GM13976 (cell line): ENCODE results near the gene ATP13A4.

Experiments
- DNase-seq: peaks from one replicate; pipeline ENCODE4 v3.0.0; 2012; ENCODE audit warnings: low spot score
- CTCF ChIP-seq: IDR thresholded peaks from 2 replicates; pipeline ENCODE4 v1.5.1; 2012; ENCODE audit warnings: borderline replicate concordance, mild to moderate bottlenecking; ENCODE audit not compliant: insufficient read depth; ENCODE audit errors: extremely low read depth, missing control alignments, control extremely low read depth
- in situ Hi-C: fragments of 300-500 bp; cut with MboI; formaldehyde crosslinking; loops from one replicate; pipeline ENCODE4 v1.12.0; 2022; ENCODE audit warnings: low sequenced_read_pairs, mixed read lengths, inconsistent platforms; ENCODE audit not compliant: unreplicated experiment

The ATP13A4 gene

GRCh38 chr3:193446965-193447602 is 107.6 kb downstream of the ATP13A4 start:
- no peak for TF ChIP-seq CTCF
- in situ Hi-C loops, result no loop called here
- no peak for DNase-seq

- DNase-seq, result no peak
- in situ Hi-C loops, result no loop called here
- TF ChIP-seq CTCF, result no peak
Observed at GRCh38 chr3:193439423-193439822, 115.3 kb downstream of the ATP13A4 start.

GRCh38 chr3:193418576-193419373 is 135.9 kb downstream of the ATP13A4 start:
- DNase-seq, result no peak
- TF ChIP-seq CTCF, result no peak
- in situ Hi-C loops, result no loop called here

GRCh38 chr3:193416629-193417028 is 138.1 kb downstream of the ATP13A4 start:
- no peak for TF ChIP-seq CTCF
- in situ Hi-C loops, result no loop called here
- DNase-seq, result no peak

GRCh38 chr3:193407688-193408087 is 147.0 kb downstream of the ATP13A4 start:
- no peak for DNase-seq
- TF ChIP-seq CTCF, result no peak
- in situ Hi-C loops, result no loop called here

DNA sequence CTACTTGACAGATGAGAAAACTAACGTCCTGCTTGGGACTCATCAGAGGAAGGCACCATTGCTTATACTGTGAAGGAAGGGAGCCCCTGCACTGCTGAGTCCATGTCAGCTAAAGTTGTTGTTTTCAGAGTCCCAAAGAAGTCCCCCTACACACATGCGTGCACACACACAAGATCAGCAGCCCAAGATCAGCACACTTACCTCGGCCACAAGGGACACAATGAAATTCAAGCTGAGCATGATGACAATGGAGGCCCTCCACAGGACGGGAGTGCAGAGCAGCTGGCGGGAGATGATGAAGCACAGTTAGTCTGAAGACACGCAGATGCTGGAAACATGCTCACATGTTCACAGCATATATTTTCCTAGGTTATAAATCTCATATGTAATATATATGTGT is 147.6 kb downstream of the ATP13A4 start:
- TF ChIP-seq CTCF, result no peak
- DNase-seq, result no peak
- in situ Hi-C loops, result no loop called here

GRCh38 chr3:193403307-193403706 is 151.4 kb downstream of the ATP13A4 start:
- no peak for TF ChIP-seq CTCF
- in situ Hi-C loops, result no loop called here
- no peak for DNase-seq
